ENCODE measurements around the gene RAPGEF6.

DNA sequence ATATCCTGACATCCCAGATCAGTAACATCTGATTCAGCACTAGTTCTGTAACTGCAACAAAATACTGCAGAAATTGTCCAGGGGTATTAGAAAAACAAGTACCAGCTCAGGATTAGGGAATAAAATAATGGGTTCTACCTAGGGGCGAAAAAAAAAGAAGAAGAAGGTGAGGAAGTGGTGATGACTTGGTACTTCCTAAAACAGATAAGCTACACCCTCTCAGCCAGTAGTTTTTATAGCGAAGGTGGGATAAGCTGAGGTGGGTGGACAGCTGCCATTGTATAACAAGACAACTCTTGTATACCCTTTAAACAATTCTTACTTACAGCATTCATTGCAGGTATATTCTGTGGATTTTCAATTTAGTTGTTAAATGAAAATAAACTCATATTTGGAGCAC lies 19.1 kb downstream of the RAPGEF6 start:
- TF ChIP-seq, protein P1, sequence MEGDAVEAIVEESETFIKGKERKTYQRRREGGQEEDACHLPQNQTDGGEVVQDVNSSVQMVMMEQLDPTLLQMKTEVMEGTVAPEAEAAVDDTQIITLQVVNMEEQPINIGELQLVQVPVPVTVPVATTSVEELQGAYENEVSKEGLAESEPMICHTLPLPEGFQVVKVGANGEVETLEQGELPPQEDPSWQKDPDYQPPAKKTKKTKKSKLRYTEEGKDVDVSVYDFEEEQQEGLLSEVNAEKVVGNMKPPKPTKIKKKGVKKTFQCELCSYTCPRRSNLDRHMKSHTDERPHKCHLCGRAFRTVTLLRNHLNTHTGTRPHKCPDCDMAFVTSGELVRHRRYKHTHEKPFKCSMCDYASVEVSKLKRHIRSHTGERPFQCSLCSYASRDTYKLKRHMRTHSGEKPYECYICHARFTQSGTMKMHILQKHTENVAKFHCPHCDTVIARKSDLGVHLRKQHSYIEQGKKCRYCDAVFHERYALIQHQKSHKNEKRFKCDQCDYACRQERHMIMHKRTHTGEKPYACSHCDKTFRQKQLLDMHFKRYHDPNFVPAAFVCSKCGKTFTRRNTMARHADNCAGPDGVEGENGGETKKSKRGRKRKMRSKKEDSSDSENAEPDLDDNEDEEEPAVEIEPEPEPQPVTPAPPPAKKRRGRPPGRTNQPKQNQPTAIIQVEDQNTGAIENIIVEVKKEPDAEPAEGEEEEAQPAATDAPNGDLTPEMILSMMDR (conservative IDR thresholded peaks at IDR 0.05 in 1 of 2, IDR thresholded peaks at IDR 0.05 in 1 of 2; ENCODE audit: extremely low read depth in 1 of 2, insufficient read depth in 1 of 2, low read depth in 1 of 2, low read length in 2 of 2): no peak
- no peak for TF ChIP-seq EZH2 (IDR thresholded peaks at IDR 0.05; ENCODE audit: borderline replicate concordance, low read length)
